Stimulated activated CD8-positive, alpha-beta memory T cell treated with anti-CD3 and anti-CD28 coated beads, Interleukin-2, amount 100 ng/mL, for 1 hour (primary cell): ENCODE data around the gene LMX1A.

Experiments used
- DNase-seq, 2 donors: peaks; one replicate each; pipeline ENCODE4 v3.0.0-alpha.2; 2020; ENCODE audit warnings: low read depth in 2 of 2

LMX1A gene

DNA sequence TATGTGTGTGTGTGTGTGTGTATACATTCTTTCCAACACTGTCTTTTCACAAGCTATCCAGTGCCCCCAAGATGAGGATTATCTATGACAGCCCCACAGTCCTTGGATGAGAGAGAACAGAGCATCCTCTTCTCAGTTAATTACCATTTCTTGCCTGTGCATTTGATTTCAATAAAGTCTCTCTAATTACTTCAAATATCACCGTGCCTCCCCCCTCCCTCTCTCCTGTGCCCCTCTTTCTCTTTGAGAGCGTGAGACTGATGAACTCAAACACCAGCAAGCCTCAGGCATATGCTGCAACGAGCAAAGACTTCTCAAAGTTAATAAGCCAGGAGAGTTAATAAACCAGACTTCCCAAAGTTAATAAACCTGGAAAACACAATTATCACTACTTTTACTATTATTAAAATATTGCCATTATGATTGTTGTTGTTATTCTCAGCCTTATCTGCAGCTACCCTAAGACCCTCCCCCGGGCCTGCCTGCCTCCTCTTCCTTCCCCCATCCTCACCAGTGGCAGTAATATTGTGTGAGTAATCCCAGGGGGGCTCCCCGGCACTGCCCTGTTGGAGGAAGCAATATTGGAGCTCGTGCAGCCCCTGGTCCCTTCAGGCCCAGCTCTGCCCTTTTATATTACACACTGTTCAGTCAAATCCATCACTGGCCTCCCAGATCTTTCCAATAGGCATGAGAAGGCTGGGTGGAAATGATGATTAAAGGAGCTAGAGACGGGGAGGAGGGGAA is 30.9 kb downstream of the LMX1A start:
- no peak for DNase-seq

- DNase-seq: no peak
These were observed 32.5 kb downstream of the LMX1A start for GRCh38 chr1:165324050-165324449.

GRCh38 chr1:165317612-165318011 is 38.9 kb downstream of the LMX1A start:
- no peak for DNase-seq

DNA sequence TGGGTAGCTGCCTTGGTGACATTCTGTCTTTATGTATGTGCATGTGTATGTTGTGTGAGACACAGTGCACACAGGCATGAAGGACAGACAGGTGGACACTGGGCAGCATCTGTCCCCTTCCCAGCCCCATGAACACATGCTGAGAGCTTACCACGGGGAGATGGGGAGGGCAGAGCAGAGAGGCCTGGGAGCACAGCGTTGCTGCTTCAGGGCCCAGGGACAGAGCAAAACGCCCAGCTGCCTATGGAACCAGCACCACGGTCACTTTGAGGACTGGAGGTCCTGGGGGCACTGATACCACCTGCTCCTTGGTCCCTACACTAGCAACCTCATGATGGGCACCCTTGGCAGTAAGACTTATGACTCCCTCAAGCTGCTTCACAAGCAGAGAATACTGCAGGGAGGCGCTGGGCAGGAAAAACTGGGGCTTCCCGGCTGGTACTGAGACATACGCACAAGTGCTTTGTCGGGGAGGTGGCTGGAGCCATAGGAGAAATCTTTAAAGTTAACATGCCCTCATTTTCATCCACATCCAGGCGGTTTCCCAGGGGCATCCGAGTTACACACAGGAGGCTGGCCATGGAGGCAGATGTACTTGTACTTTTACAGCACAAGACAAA is 40.3 kb downstream of the LMX1A start:
- DNase-seq: no peak

DNA sequence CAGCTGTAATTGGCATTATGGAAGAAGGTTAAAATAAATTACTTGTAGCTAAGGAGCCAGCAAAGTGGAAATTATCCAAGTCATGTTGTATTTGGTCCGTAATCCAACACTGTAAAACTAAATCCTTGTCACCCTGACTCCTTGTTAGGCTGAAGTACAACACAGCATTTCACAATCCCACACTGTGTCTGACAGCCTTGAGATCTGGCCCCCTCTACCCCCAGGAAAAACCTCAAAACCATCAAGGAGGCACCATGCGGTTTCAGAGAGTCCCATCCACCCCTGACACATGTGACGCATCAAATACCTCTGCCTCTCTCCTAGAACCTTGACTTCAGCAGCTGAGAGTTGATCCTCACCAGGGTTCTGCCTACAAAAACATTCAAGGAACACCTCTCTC is 41.0 kb downstream of the LMX1A start:
- DNase-seq: no peak

- DNase-seq: no peak
These were observed 42.6 kb downstream of the LMX1A start for GRCh38 chr1:165313903-165314302.

DNA sequence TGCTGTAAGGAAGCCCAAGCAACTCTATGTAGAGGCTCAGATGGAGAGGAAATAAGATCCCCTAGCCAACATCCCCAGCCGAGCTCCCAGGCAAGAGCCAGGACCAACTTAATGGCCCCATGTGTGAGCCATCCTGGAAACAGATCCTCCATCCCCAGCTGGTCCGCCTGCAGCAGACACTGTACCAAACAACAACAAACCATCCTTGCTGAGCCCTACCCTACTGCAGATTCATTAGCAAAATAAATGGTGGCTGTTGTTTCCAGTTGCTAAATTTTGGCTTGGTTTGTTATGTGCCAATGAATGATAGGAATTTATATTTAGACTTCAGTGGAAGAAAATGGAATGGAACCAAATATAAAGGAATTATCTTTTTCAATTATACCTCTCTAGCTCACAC is 43.9 kb downstream of the LMX1A start:
- no peak for DNase-seq

GRCh38 chr1:165306543-165307434 is 49.7 kb downstream of the LMX1A start:
- DNase-seq: no peak

GRCh38 chr1:165303386-165303785 is 53.1 kb downstream of the LMX1A start:
- DNase-seq: no peak

GRCh38 chr1:165300400-165300903 is 56.1 kb downstream of the LMX1A start:
- DNase-seq: no peak

DNA sequence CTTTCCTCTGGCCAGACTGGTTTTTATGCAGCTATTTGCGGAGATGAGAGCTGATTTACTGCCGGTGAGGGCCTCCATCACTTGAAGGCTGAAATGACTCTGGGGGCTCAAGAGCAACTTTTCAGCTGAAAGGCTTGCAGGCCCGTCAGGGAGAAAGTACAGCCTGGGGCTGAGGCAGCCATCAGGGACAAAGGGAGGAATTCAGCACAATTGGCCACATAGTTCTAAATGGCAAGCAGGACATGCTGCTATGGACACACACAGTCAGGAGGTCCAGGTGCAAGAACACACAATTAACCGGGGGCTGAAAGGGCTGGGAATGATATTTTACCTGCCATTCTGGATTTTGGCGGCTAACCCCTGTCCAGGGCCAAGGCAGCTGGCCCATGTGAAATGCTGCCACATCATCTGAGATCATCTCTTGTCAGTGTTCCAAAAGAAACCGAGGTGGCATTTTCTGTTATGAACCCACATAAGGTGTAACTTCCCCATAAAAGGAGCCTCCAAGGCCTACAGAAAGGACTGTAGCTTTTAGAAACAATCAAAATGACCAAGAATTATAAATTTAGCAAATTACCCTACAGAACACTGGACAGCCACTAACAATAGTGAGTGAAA is 58.2 kb downstream of the LMX1A start:
- no peak for DNase-seq

DNA sequence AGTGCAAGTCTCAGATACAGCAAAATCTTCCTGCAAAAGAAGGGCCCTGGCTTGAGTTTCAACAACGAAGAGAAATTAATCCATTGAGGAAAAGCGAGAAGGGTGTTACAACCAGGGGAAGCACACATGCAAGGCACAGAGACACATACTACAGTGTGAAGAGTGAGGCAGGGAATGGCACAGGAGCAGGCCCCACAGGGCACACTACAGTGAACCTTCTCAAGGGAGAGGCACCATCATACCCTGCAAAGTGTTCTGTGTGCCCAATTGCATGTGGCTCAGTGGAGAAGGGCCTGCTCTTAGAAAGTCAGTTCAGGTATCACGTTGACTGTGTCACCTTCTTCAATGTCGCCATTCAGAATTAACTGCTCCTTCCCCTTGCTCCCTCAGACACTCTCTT is 60.3 kb downstream of the LMX1A start:
- DNase-seq: no peak

- DNase-seq: no peak
These were observed 66.4 kb downstream of the LMX1A start for GRCh38 chr1:165290148-165290547.

GRCh38 chr1:165289556-165289955 is 67.0 kb downstream of the LMX1A start:
- no peak for DNase-seq

DNA sequence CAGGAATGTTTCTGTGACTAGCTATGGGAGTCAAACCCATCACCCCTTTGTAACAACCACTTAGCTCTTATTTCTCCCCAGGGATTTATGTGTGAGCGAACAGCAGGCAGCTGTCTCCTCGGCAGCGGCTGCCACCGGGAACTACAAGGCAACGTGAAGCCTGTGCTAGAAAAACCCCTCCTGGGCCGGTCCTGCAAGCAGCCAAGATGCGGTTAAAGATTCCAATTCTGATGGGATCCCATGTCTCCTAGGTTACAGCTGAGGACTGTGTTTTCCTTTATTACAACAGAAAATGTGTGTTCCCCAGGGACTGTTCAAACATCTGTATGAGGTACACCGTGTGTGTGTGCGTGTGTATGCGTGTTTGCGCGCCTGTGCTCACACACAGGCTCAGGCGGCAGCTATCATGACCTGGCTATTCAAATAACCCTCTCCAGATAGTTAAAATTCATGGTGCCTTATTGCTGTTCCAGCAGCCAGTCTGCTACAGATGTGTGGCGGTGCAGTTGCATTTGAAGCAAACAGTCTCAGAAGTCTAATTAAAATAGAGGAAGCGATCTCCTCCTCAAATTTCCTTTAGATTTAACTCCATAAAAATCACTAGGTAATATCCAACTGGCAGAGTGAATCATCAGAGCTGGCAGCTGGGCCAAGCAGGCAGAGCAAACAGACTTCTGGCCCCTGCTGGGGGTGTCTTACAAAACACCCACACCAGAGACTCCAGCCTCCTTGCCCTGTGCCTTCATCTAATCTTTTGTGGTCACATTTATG is 68.0 kb downstream of the LMX1A start:
- DNase-seq: no peak

- DNase-seq: no peak
These were observed 68.7 kb downstream of the LMX1A start for GRCh38 chr1:165287781-165288180.

- DNase-seq: no peak
These were observed 69.2 kb downstream of the LMX1A start for GRCh38 chr1:165287329-165287728.

GRCh38 chr1:165284454-165284853 is 72.1 kb downstream of the LMX1A start:
- no peak for DNase-seq

- DNase-seq: no peak
These were observed 75.2 kb downstream of the LMX1A start for GRCh38 chr1:165281207-165281901.

DNA sequence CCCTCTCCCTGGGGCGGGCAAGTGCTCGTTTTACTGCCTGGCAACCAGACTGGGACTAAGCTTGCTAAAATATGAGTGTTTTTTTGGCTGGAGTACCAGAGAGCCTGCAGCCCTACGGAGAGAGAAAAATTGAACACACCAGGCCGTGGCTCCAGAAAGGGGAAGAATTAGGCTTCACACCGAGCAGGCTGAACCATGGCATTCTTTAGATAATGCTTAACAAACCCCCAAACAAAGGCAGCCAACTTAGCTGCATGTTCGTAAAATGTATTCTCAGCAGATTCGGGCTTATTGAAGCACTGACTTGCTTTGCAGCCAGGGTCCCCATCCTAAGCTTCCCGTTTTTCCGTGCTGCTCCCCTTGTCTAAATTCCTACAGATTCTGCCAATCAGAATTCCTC is 76.6 kb downstream of the LMX1A start:
- no peak for DNase-seq

GRCh38 chr1:165276314-165276713 is 80.2 kb downstream of the LMX1A start:
- DNase-seq: no peak
